PC-9 (cell line): Measurements from ENCODE around the gene FBXL17.

Experiments
- CTCF ChIP-seq: fragments of 200-600 bp; sonication (generic); conservative IDR thresholded peaks from 2 replicates; pipeline ENCODE4 v1.6.1; 2017; ENCODE audit warnings: mixed run types, antibody characterized with exemption, mild to moderate bottlenecking, moderate library complexity
- EZH2 ChIP-seq: fragments of 200-600 bp; sonication (generic); IDR thresholded peaks from 2 replicates; pipeline ENCODE4 v1.8.0; 2017; ENCODE audit warnings: antibody characterized with exemption, low read depth

GRCh38 chr5:108124596-108124995 lies 257.3 kb downstream of the FBXL17 start:
- TF ChIP-seq CTCF: no peak
- no peak for TF ChIP-seq EZH2
